Activated T-cell treated with anti-CD3 and anti-CD28 coated beads for 24 hours (primary cell): ENCODE measurements around the gene AGBL4.
"Not testable (repeated sequence)": the region's sequence is repeated elsewhere in the genome, so short reads cannot be mapped to it uniquely, and the experiment has no call there.

Experiments used
- DNase-seq: peaks from one replicate; pipeline ENCODE4 v3.0.0-alpha.2; 2020; ENCODE audit warnings: low read depth

AGBL4 gene

GRCh38 chr1:49302400-49302799, 721.4 kb downstream of the AGBL4 start:
- DNase-seq: not testable (repeated sequence)

- DNase-seq: no peak
These were observed 725.5 kb downstream of the AGBL4 start for GRCh38 chr1:49298304-49298703.

GRCh38 chr1:49297783-49298182, 726.0 kb downstream of the AGBL4 start:
- DNase-seq: no peak

GRCh38 chr1:49294539-49294938, 729.2 kb downstream of the AGBL4 start:
- DNase-seq: no peak

GRCh38 chr1:49293016-49293415, 730.7 kb downstream of the AGBL4 start:
- DNase-seq: no peak

GRCh38 chr1:49257211-49258049, 766.3 kb downstream of the AGBL4 start:
- DNase-seq: not testable (repeated sequence)

GRCh38 chr1:49252917-49253316, 770.8 kb downstream of the AGBL4 start:
- no peak for DNase-seq

- DNase-seq: no peak
These were observed 772.6 kb downstream of the AGBL4 start for GRCh38 chr1:49251019-49251784.

GRCh38 chr1:49240709-49241221, 783.0 kb downstream of the AGBL4 start:
- DNase-seq: no peak

- no peak for DNase-seq
These were observed 788.8 kb downstream of the AGBL4 start for GRCh38 chr1:49234988-49235387.

- no peak for DNase-seq
These were observed 794.2 kb downstream of the AGBL4 start for GRCh38 chr1:49229555-49229954.

- DNase-seq: no peak
These were observed 797.0 kb downstream of the AGBL4 start for GRCh38 chr1:49226758-49227157.

- DNase-seq: no peak
These were observed 798.3 kb downstream of the AGBL4 start for GRCh38 chr1:49225464-49225863.

- DNase-seq: no peak
These were observed 810.5 kb downstream of the AGBL4 start for GRCh38 chr1:49213301-49213700.

GRCh38 chr1:49208712-49209111, 815.0 kb downstream of the AGBL4 start:
- no peak for DNase-seq

- DNase-seq: no peak
These were observed 819.0 kb downstream of the AGBL4 start for GRCh38 chr1:49204720-49205119.

GRCh38 chr1:49200738-49201137, 823.0 kb downstream of the AGBL4 start:
- DNase-seq: no peak

- DNase-seq: no peak
These were observed 824.2 kb downstream of the AGBL4 start for GRCh38 chr1:49199564-49199963.

- DNase-seq: no peak
These were observed 826.7 kb downstream of the AGBL4 start for GRCh38 chr1:49197081-49197480.

- DNase-seq: no peak
These were observed 833.6 kb downstream of the AGBL4 start for GRCh38 chr1:49190138-49190537.

- no peak for DNase-seq
These were observed 836.7 kb downstream of the AGBL4 start for GRCh38 chr1:49187056-49187455.

- no peak for DNase-seq
These were observed 838.2 kb downstream of the AGBL4 start for GRCh38 chr1:49185450-49185980.

- no peak for DNase-seq
These were observed 840.3 kb downstream of the AGBL4 start for GRCh38 chr1:49183489-49183888.
